Measurements from ENCODE around the gene KRR1. TPM values are rescaled to one million over a fixed set of nuclear protein-coding genes. Genes with fewer than 3 reads are reported as not detected.
"Not testable (repeated sequence)": the region's sequence is repeated elsewhere in the genome, so short reads cannot be mapped to it uniquely, and the experiment has no call there.

KRR1 gene
- total RNA-seq, 1 donor from 2014 or later: 29.7 TPM

DNA sequence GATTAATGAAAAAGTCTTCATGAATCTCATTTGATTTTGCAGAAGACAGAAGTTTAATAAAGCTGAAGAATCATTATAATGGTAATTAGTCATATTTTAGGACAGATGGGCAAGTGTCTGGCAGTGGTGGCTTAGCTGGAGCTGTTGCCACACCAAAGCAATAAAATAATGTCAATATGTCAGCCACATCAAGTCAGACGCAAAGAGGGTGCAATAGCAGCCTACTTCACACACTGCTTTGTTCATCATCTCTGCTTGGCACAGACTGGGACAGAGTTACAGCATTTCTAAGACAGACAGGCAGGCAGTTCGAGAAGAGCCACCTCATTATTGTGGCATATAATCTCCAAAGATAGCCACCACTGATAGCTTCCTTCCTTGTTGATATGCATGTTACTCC lies 16.9 kb upstream of the KRR1 start:
- DNase-seq (no peak), ATAC-seq (no peak)
- intact Hi-C loops (cut with micrococcal nuclease): loop anchor here (5.0 kb wide), 1 partner anchor 509 kb away; no protein-coding TSS in a partner anchor

- intact Hi-C loops (cut with micrococcal nuclease): loop anchor here (5.0 kb wide), 1 partner anchor 510 kb away; no protein-coding TSS in a partner anchor
- peak; percentile 28 for ATAC-seq
- DNase-seq: no peak
Observed at GRCh38 chr12:75526655-75527511, 15.5 kb upstream of the KRR1 start.

DNA sequence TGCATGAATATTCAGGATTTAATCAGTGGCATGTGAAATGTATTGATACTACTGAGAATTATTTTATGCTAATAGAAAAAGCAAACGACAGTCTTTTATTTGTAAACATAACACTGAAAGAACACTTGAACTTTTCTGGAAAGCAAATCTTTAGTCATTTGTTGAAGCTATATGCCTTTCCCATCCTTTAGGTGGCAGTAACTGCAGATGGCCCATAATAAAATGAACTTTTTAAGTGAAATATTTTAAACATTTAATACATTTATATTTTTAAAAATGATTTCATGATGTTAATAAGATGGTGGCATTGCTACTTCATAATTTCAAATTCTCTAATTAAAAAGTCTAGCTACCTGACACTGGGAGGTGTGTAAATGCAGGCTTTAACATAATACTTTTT lies 13.9 kb upstream of the KRR1 start:
- intact Hi-C loops (cut with micrococcal nuclease): loop anchor here (5.0 kb wide), 1 partner anchor 512 kb away; no protein-coding TSS in a partner anchor
- no peak for ATAC-seq
- DNase-seq: no peak

DNA sequence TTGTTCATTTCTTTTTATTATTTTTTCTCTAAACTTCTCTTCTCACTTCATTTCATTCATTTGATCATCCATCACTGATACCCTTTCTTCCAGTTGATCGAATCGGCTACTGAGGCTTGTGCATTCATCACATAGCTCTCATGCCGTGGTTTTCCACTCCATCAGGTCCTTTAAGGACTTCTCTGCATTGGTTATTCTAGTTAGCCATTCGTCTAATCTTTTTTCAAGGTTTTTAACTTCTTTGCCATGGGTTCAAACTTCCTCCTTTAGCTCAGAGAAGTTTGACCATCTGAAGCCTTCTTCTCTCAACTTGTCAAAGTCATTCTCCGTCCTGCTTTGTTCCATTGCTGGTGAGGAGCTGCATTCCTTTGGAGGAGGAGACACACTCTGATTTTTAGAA lies 10.7 kb upstream of the KRR1 start:
- DNase-seq; intact Hi-C loops (cut with micrococcal nuclease); ATAC-seq: not testable (repeated sequence)

- intact Hi-C loops (cut with micrococcal nuclease); ATAC-seq; DNase-seq: not testable (repeated sequence)
Observed at GRCh38 chr12:75521224-75521623, 9.8 kb upstream of the KRR1 start.

- intact Hi-C loops (cut with micrococcal nuclease): loop anchor here (10.0 kb wide), 1 partner anchor 175 kb away; the partner anchor contains the start of genes CAPS2 and GLIPR1L1
- ATAC-seq: no peak
- no peak for DNase-seq
Observed at GRCh38 chr12:75509621-75510020, 1.8 kb downstream of the KRR1 start.

DNA sequence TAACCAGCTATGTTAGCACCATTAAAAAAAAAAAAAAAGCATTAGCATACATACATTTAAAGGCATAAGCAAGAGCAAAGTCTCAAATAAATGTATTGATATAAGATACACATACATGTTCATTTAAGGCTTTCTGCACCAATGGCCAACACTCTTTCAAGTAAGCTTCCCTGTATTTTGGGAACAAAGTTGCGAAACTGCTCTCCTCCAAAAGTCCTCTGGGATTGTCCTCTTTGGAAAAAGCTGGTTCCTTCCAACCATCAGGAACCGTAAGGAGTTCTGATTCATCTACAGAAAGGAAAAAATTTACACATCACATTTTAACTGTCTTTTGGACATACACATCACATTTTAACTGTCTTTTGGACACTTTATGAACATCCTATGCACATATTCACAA lies 3.2 kb downstream of the KRR1 start:
- intact Hi-C loops (cut with micrococcal nuclease): loop anchor here (10.0 kb wide), 1 partner anchor 173 kb away; the partner anchor contains the start of genes CAPS2 and GLIPR1L1
- no peak for ATAC-seq
- no peak for DNase-seq

DNA sequence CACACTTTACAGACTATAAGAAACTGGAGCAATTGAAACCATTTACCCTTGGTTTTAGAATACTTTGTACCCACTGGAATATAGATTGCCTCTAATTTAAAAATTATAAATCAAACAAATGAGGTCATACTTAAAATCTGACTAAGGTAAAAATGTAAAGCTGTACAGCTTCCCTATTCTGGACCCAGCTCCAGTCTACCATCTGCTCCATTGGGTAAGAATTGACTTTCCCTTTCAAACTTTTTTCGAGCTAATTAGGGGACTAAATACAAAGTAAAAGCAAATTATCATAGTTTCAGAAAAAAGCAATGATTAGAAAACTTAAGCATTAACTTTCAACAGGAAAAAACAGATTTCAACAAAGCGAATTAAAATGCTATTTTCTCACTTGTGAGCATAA lies 4.3 kb downstream of the KRR1 start:
- DNase-seq: no peak
- intact Hi-C loops (cut with micrococcal nuclease): loop anchor here (10.0 kb wide), 1 partner anchor 172 kb away; the partner anchor contains the start of genes CAPS2 and GLIPR1L1
- no peak for ATAC-seq

- ATAC-seq (no peak), DNase-seq (no peak)
- intact Hi-C loops (cut with micrococcal nuclease): loop anchor here (10.0 kb wide), 1 partner anchor 171 kb away; the partner anchor contains the start of genes CAPS2 and GLIPR1L1
Observed at GRCh38 chr12:75505706-75506312, 5.6 kb downstream of the KRR1 start.

DNA sequence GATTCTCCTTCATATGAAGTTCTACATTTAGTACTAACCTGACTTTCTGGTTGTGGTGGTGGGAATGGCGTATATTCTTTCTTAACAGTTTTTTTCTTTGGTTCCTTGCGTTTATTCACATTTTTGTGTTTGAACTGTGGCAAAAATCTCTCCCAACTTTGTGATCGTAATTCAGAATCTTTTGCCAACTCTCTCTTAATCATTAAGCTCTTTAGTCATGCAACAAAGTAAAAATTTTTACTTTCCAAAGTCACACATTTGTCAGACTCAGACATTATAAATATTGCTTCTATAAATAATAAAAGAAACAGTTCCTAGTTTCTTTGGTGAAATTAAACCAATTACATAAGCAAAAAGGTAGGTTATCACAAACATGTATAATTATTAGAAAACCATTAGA lies 7.5 kb downstream of the KRR1 start:
- intact Hi-C loops (cut with micrococcal nuclease): loop anchor here (10.0 kb wide), 1 partner anchor 169 kb away; the partner anchor contains the start of genes CAPS2 and GLIPR1L1
- ATAC-seq (no peak), DNase-seq (no peak)

- ATAC-seq (no peak), DNase-seq (no peak)
- intact Hi-C loops (cut with micrococcal nuclease): loop anchor here (10.0 kb wide), 1 partner anchor 169 kb away; the partner anchor contains the start of genes CAPS2 and GLIPR1L1
Observed at GRCh38 chr12:75503459-75503858, 8.0 kb downstream of the KRR1 start.

DNA sequence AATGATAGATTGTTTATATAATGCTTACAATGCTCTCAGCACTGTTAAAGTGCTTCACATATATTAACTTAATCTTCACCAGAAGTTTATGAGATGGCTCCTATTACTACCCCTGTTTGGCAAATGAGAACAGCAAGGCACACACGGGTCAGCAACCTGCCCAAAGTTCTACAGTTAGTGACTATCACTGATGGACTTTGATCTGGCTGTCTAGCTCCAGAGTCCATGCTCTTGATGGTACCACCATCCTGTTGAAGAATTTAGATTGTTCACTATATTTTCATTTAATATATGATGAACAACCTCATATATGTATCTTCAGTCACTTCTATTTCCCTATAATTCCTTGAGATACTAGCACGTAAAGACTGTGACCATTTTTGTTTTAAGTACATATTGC lies 20.2 kb downstream of the KRR1 start:
- DNase-seq: no peak
- intact Hi-C loops (cut with micrococcal nuclease): no loop called here
- ATAC-seq: no peak

DNA sequence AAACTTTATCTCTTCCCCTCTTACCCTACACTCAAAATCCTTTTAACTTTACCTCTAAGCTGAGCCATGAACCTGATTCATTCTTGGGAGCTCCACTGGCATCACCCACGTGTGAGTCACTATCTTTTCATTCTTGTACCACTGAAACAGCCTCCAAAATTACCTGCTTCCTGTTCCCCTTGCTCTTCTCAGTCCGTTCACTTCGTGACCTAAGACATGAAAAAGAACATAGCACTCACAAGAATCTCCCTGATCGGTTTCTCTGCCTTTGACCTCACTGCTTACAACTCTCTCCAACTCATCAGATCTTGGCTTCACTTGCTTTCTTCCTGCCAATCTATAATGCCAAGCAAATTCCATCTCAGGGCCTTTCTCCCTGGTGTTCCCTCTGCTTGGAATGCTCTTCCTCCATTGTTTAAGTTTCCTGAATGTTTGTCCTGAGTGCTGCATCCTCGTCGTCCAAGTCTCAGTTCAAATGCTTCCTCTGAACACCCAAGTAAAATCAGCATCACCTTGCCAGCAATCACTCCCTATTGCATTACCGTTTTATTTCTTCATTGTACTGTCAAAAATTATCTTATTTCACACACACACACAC lies 21.7 kb downstream of the KRR1 start:
- intact Hi-C loops (cut with micrococcal nuclease): no loop called here
- ATAC-seq: no peak
- no peak for DNase-seq

DNA sequence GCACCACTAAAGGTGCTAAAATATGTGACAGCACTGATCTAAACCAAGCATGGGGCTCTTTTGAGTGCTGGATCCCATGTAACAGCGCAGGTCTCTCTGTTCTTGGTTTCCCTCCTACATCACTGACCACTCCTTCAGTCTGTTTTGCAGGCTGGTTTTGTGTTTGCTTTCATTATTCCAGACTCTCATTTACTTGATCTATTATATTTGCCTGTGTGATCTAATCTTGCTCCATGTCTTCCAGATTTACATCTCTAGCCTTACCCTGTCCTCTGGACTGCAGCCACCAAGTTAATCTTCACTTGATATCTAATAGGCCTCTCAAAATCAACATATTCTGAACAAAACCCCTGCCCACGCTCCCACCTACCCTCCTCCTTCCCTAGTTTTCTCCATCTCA lies 22.2 kb downstream of the KRR1 start:
- ATAC-seq: no peak
- intact Hi-C loops (cut with micrococcal nuclease): no loop called here
- no peak for DNase-seq

GRCh38 chr12:75488553-75488952 lies 22.9 kb downstream of the KRR1 start:
- ATAC-seq (peak; percentile 53), DNase-seq (no peak)
- intact Hi-C loops (cut with micrococcal nuclease): no loop called here

GRCh38 chr12:75487308-75487707 lies 24.1 kb downstream of the KRR1 start:
- no peak for DNase-seq
- ATAC-seq: no peak
- intact Hi-C loops (cut with micrococcal nuclease): no loop called here

GRCh38 chr12:75484450-75484849 lies 27.0 kb downstream of the KRR1 start:
- DNase-seq; ATAC-seq; intact Hi-C loops (cut with micrococcal nuclease): not testable (repeated sequence)

GRCh38 chr12:75483431-75483830 lies 28.0 kb downstream of the KRR1 start:
- intact Hi-C loops (cut with micrococcal nuclease): no loop called here
- DNase-seq: no peak
- ATAC-seq: peak; percentile 6

GRCh38 chr12:75482646-75483045 lies 28.8 kb downstream of the KRR1 start:
- ATAC-seq: no peak
- DNase-seq: no peak
- intact Hi-C loops (cut with micrococcal nuclease): no loop called here

DNA sequence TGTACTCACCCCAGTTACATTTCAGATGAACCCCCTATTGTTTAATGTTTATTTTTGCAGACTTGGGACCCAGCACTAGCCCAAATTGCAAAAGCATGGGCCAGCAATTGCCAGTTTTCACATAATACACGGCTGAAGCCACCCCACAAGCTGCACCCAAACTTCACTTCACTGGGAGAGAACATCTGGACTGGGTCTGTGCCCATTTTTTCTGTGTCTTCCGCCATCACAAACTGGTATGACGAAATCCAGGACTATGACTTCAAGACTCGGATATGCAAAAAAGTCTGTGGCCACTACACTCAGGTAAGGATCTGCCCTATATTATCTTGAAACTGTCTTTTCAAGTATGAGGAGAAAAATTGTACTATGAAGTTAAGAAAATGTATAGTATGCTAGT lies 29.6 kb downstream of the KRR1 start:
- peak; percentile 6 for ATAC-seq
- no peak for DNase-seq
- intact Hi-C loops (cut with micrococcal nuclease): no loop called here

Measured in left ventricle myocardium superior (tissue), 1 donor.